Mucosa of descending colon (tissue), 3 donors: ENCODE data around the gene POLR3H. TPM values are rescaled to one million over a fixed set of nuclear protein-coding genes. Genes with fewer than 3 reads are reported as not detected.

Experiments used
- ATAC-seq: fragments of 200-7000 bp; cut with Tn5 transposase; one replicate; pipeline ENCODE4 v1.9.1; 2020; ENCODE audit warnings: mild to moderate bottlenecking, moderate library complexity
- DNase-seq, 3 donors: peaks; one replicate each; pipeline ENCODE4 v3.0.0-alpha.2; 2020
- H3K36me3 ChIP-seq: fragments of 200-600 bp; one replicate; pipeline ENCODE4 v1.8.0; 2021; ENCODE audit warnings: low read depth, mild to moderate bottlenecking
- H3K4me1 ChIP-seq: fragments of 200-600 bp; one replicate; pipeline ENCODE4 v1.8.0; 2021; ENCODE audit warnings: low read depth, mild to moderate bottlenecking
- H3K4me3 ChIP-seq: fragments of 200-600 bp; one replicate; pipeline ENCODE4 v1.8.0; 2021; ENCODE audit warnings: mild to moderate bottlenecking
- H3K9me3 ChIP-seq: fragments of 200-600 bp; one replicate; pipeline ENCODE4 v1.8.0; 2021; ENCODE audit warnings: mild to moderate bottlenecking
- intact Hi-C, 2 donors: fragments of 100-400 bp; cut with DNase I in 1 of 2; cut with micrococcal nuclease in 1 of 2; formaldehyde crosslinking; loops; one replicate each; pipeline versions ENCODE4 v1.11.0 to v1.11.1; 2022; cut with DNase I, micrococcal nuclease
- total RNA-seq, 3 donors: library from RNA; stranded (reverse); fragmentation: NEBNext Ultra II Directional in 2 of 3; extraction: Animal tissue kit (Norgen Biotek cat#: 25700) in 2 of 3; gene quantifications; one replicate each; pipeline versions ENCODE4 v1.2.1 to v1.2.4, GENCODE V29; 2021 to 2023
- TF ChIP-seq, protein P1 (sequence below): fragments of 200-600 bp; IDR thresholded peaks from one replicate; pipeline ENCODE4 v1.8.0; 2022; ENCODE audit warnings: antibody characterized with exemption, mild to moderate bottlenecking
- donor health status: DM: no; HTN: no; CAD: no; lungs with moderate emphysema.
- donor health status: DM: no; HTN: no; CAD: no.
- donor health status: DM: no; HTN: yes; CAD: no.

POLR3H gene
- total RNA-seq, 3 donors from 2014 or later, result 12.4 to 26.1 (median 15.7) TPM

DNA sequence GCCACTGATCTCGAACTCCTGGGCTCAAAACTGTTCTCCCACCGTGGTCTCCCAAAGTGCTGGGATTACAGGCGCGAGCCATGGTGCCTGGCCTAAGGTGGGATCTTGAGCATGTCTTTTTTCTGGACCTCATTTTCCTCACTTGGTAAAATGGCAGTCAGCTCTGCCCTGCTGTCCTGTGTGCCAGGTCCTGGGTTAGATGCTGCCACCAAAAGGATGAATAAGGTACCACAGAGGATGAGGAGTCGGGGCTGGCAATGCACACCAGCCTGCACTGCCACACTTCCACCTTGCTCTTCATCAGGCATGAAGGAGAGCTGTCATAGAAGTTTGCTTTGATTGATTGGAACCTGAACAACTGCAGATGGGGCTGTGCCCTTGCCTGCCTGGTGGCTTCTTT, 43.1 kb downstream of the POLR3H start:
- TF ChIP-seq, protein P1, sequence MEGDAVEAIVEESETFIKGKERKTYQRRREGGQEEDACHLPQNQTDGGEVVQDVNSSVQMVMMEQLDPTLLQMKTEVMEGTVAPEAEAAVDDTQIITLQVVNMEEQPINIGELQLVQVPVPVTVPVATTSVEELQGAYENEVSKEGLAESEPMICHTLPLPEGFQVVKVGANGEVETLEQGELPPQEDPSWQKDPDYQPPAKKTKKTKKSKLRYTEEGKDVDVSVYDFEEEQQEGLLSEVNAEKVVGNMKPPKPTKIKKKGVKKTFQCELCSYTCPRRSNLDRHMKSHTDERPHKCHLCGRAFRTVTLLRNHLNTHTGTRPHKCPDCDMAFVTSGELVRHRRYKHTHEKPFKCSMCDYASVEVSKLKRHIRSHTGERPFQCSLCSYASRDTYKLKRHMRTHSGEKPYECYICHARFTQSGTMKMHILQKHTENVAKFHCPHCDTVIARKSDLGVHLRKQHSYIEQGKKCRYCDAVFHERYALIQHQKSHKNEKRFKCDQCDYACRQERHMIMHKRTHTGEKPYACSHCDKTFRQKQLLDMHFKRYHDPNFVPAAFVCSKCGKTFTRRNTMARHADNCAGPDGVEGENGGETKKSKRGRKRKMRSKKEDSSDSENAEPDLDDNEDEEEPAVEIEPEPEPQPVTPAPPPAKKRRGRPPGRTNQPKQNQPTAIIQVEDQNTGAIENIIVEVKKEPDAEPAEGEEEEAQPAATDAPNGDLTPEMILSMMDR, result no peak
- H3K4me3 ChIP-seq, result no peak overlapping the region
- H3K4me1 ChIP-seq, result no peaks in the 10 kb centered on the region
- ATAC-seq (peak; percentile 85), DNase-seq (no peak)
- intact Hi-C loops, result no loop called here
- H3K36me3 ChIP-seq, result peaks cover 14% of the 10 kb centered on the region
- H3K9me3 ChIP-seq, result no peaks in the 10 kb centered on the region

DNA sequence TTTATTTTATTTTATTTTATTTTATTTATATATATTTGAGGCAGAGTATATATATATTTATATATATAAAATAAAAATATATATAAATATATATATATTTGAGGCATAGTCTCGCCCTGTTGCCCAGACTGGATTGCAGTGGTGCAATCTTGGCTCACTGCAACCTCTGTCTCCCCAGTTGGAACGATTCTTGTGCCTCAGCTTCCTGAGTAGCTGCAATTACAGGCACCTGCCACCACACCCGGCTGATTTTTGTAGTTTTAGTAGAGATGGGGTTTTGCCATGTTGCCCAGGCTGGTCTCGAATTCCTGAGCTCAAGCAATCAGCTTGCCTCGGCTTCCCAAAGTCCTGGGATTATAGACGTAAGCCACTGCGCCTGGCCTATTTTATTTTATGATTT, 44.0 kb downstream of the POLR3H start:
- no peak for ATAC-seq
- intact Hi-C loops, result no loop called here
- Histone ChIP-seq H3K36me3 (peaks cover 14% of the 10 kb centered on the region), H3K9me3 (no peaks in the 10 kb centered on the region), H3K4me3 (no peak overlapping the region), H3K4me1 (no peaks in the 10 kb centered on the region)
- DNase-seq, result no peak
- TF ChIP-seq, protein P1, result no peak

DNA sequence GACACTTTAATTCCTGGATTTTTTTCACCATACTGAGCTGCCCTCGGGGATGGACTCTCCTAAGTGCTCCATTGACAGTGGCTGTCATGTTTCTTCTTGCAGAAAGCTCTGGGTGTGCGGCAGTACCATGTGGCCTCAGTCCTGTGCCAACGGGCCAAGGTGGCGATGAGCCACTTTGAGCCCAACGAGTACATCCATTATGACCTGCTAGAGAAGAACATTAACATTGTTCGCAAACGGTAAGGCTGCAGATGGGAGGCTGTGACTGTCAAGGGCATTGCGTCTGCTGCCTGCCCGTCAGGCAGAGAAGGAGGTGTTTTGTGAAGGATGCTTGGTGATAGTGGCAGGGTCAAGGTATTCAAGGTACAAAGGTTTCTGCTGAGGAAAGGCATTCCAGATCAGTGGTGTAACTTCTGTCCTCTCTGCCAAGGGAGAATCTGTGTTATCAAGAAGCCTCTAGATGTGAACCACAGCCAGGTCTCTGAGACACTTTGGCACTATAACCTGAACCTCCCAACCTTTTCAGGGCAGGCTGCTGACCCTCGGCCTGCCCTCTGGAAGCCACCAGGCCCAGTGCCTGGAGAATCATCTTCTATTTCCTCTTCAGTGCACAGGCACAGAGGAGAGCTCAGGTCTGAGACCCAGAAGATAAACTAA, 44.5 kb downstream of the POLR3H start:
- ATAC-seq (peak; percentile 17), DNase-seq (no peak)
- Histone ChIP-seq H3K9me3 (no peaks in the 10 kb centered on the region), H3K4me1 (no peaks in the 10 kb centered on the region), H3K36me3 (peaks cover 14% of the 10 kb centered on the region), H3K4me3 (no peak overlapping the region)
- intact Hi-C loops, result no loop called here
- TF ChIP-seq, protein P1, result no peak

DNA sequence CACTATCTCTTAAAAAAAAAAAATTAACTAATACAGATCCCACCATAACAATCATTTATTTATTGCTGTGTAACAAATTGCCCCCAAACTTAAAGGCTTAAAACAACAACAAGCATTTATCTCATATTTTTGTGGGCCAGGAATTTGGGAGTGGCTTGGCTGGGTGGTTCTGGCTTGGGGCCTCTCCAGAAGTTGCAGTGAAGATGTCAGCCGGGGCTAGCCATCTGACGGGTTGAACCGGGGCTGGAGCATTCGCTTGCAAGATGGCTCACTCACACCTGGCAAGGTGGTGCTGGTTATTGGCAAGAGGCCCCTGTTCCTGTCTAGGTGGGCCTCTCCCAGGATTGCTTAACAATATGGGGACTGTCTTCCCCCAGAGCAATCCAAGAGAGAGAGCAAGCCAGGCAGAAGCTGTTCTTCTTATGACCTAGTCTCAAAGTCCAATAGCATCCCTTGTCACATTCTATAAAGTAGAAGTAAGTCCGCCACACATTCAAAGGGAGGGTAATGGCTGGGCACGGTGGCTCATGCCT, 45.9 kb downstream of the POLR3H start:
- Histone ChIP-seq H3K4me3 (no peak overlapping the region), H3K9me3 (no peaks in the 10 kb centered on the region), H3K36me3 (peaks cover 14% of the 10 kb centered on the region), H3K4me1 (no peaks in the 10 kb centered on the region)
- intact Hi-C loops, result no loop called here
- ATAC-seq, result no peak
- no peak for DNase-seq
- TF ChIP-seq, protein P1, result no peak

DNA sequence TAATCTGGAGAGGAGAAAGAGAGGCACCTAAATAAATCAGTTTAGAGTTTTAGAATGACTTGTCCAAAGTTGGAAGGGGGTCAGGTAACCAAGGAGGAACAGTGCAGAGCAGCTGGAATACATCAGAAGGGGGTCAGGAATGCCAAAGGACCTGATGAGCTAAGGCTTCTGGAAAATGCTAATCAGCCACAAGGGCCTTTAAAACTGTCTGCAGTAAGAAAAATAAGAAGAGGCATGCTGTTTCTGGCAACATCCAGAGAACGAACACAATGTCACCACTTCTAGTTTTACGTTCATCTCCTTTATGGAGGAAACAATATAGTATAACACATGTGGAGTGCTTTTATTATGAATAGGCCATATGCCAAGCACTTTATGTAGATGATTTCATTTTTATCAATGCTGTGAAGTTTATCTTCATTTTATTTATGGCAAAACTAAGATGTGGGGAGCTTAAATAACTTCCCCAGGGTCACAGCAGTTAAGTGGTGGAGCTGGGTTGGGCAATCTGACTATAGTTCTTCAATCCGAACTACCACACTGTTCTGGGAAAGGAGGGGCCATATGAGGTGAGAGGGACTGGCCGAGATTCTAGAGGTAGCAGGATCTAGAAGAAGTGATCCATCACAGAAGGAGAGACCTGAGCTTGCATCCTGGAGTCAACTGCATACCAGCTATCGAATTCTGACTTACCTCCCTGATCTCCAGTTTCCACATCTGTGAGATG, 52.7 kb downstream of the POLR3H start:
- TF ChIP-seq, protein P1, result no peak
- Histone ChIP-seq H3K9me3 (no peaks in the 10 kb centered on the region), H3K4me3 (no peak overlapping the region), H3K36me3 (no peaks in the 10 kb centered on the region), H3K4me1 (peaks cover 23% of the 10 kb centered on the region)
- ATAC-seq (peak; percentile 50), DNase-seq (no peak)
- intact Hi-C loops, result no loop called here
